GM18498 (cell line): ENCODE data around the gene ZSCAN16.
A peak's percentile ranks its signal among the peaks of the same experiment; 100 is the strongest.

Experiments used
- ATAC-seq: cut with Tn5 transposase; IDR thresholded peaks from one replicate; pipeline ENCODE4 v1.9.1; 2021; ENCODE audit warnings: mild to moderate bottlenecking, moderate library complexity; ENCODE audit not compliant: unreplicated experiment

The ZSCAN16 gene

DNA sequence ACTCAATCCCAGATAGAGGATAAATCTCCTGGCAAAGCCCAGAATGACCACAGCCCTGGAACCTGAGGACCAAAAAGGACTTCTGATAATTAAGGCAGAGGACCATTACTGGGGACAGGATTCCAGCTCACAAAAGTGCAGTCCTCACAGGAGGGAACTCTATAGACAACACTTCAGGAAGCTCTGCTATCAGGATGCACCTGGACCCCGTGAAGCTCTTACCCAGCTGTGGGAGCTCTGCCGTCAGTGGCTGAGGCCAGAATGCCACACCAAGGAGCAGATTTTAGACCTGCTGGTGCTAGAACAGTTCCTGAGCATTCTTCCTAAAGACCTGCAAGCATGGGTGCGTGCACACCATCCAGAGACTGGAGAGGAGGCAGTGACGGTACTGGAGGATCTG lies 992 bp downstream of the ZSCAN16 start:
- ATAC-seq, result no peak

DNA sequence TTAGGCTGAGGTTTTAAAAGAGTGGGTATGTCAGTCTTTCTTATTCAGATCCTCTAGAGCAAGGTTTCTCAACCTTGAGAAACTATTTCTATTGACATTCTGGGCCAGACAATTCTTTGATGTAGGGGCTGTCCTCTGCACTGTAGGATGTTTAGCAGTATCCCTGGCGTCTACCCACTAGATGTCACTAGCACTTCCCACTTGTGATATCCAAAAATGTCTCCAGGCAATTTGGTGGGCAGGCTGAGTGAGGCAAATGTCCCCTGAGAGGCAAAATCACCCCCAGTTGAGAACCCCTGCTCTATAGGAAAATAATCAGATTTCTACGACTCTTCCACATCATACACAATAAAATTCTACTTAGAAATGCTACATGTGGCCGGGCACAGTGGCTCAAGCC lies 9.6 kb downstream of the ZSCAN16 start:
- ATAC-seq, result no peak

DNA sequence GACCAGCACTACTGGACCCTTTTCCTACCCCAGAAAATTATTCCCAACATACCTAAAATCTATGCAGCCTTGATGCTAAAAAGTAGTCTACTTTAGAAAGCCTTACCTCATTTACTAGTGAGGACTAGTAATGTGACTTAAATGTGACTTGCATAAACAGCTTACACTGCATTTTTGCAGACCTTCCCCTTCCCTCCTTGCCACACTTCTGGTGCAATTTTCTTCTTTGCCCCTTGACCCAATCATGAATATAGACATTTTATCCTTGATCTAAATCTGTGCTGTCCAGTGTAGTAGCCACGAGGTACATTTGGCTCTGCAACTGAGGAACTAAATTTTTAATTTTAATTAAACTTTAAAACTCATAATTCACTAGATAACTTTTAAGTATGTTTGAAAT lies 10.3 kb downstream of the ZSCAN16 start:
- no peak for ATAC-seq

- ATAC-seq, result no peak
These were observed 11.0 kb downstream of the ZSCAN16 start for GRCh38 chr6:28135393-28135792.

GRCh38 chr6:28136585-28137504 lies 12.4 kb downstream of the ZSCAN16 start:
- peak; percentile 68 for ATAC-seq

DNA sequence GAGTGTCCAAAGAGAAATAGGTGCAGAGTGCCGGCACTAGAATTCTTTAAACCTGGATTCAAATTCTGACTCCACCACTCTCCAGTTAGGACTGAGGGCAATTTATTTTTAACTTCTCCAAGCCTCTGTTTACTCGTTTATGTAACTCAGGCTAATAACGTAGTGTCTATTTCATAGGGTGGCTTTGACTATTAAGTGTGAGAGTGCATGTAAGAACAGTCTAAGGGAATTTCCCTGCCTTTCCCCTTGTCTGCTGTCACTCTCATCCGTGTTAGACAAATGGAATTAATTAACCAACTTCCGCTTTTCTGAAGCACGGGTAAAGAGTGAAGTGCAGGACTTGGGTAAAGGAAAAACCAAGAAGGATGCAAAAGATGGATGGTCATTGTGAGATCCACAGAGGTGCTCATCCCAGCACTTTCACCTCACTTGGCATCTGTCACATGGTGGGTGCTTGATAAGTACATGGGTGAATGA lies 13.1 kb downstream of the ZSCAN16 start:
- ATAC-seq, result no peak

DNA sequence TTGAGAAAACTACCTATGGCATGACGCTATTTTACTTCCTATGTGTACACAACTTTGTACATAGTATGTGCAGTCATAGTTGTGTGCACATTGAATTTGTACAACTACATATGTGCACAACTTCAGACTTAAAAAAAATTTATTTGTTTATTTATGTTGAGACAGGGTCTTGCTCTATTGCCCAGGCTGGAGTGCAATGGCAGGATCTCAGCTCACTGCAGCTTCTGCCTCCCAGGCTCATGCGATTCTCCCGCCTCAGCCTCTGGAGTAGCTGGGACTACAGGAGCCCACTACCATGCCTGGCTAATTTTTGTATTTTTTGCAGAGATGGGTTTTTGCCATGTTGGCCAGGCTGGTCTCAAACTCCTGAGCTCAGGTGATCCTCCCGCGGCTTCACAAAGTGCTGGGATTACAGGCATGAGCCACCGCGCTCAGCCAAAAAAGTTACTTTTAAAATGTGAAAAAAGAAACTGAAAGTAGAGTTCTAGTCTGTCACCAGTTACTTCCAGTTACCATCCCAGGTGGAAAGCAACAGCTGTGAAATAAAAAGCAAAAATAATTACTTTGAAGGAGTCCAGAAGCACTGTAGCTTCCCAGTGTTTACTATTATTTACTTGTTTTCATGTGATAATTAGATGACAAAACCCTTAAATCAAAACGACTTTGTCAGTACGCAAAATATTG lies 15.6 kb downstream of the ZSCAN16 start:
- ATAC-seq, result no peak

GRCh38 chr6:28140616-28141015 lies 16.2 kb downstream of the ZSCAN16 start:
- ATAC-seq, result no peak

- peak; percentile 85 for ATAC-seq
These were observed 17.3 kb downstream of the ZSCAN16 start, which contains the start of gene ZKSCAN8 for GRCh38 chr6:28141500-28142329. Gene ZKSCAN8 (plus strand): TSS chr6:28141883. CDS start chr6:28148408, 6,525 bp downstream.

DNA sequence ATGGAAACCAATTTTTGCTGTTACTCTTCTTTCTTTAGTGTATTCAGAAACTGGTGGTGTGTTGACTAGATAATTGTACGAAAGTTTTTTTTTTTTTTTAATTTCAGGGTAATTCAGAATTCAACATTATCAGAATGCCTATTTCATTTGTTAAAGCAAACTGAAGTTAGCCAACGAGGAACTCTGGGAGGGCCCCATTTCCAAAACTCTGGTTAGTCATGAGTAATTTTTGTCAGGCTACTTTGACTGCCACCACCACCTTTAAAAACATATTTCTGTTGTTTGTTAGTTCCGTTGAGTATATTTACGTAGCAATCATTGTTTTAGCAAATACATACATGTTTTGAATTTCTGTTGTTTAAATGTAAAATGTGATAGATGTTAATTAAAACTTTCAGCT lies 18.0 kb downstream of the ZSCAN16 start:
- no peak for ATAC-seq

GRCh38 chr6:28145231-28145630 lies 20.8 kb downstream of the ZSCAN16 start:
- ATAC-seq, result no peak

DNA sequence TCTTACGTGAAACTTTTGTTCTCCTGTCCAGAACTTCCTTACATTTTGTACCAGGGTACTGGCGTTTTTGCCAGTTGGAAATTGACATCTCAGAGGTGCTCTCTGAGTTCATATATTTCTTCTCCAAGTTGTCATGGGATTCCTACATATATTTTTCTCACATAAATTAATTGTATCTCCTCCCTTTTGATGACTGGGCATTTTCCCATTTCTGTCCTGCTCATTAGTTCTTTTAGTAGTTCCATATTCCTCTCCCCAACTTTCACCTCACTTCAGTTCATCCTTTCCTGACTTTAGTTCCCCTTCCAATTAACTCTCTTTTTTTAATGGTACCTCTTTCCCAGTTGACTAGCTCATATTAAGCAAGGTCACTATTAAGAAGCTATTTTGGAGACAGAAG lies 28.1 kb downstream of the ZSCAN16 start:
- ATAC-seq, result no peak

GRCh38 chr6:28153546-28153945 lies 29.1 kb downstream of the ZSCAN16 start:
- ATAC-seq, result no peak

DNA sequence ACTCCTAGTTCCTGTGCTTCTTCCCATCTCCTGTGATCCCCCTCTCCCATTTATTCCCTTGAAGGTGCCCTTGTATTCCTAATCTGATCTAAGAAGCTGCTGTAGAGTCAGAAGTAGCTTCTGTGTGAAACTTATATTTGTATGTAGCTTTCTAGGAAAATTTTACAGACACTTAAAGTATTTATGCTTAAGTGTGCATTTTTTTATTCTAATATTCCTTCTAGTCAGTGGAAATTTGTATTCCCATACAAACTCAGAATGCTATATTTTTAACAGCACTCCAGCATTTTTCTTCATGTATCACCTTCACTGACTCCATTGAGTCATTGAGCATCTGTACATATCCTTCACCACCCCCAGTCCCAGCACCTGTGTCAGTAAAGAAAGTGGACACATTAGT lies 29.9 kb downstream of the ZSCAN16 start:
- no peak for ATAC-seq

GRCh38 chr6:28158318-28158717 lies 33.9 kb downstream of the ZSCAN16 start:
- no peak for ATAC-seq

GRCh38 chr6:28159029-28159607 lies 34.7 kb downstream of the ZSCAN16 start:
- no peak for ATAC-seq

- no peak for ATAC-seq
These were observed 35.8 kb downstream of the ZSCAN16 start for GRCh38 chr6:28160233-28160632.

DNA sequence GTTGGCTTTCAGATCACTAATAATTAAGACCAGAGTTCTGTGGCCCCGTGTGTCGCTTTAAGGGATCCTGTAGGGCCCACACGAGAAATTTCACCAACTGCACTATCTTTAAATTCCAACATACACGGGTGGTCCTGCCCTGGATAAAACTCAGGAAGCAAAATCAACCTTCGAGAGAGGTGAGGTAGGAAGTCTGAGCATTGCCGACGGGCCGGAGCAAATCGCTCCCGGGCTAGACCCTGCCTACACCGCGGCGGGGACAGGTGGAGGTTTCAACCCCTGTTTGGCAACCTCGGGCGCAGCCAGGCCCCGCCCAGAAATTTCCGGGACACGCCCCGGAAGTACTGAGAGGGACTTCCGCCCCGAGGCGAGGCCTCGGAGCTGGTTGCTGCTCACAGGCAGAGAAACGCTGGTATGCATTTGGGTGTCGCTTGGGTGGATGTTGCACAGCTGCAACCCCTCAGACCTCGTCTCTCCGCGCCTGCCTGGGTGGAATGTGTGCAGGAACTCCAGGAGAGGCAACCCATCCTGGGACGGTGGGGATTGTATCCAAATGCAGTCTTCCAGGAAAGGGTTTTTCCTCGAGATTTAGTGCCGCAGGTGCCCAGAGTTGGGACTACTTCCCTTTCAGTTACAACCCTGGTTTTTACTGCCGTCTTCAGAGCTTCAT lies 37.1 kb downstream of the ZSCAN16 start:
- ATAC-seq, result peak; percentile 97

DNA sequence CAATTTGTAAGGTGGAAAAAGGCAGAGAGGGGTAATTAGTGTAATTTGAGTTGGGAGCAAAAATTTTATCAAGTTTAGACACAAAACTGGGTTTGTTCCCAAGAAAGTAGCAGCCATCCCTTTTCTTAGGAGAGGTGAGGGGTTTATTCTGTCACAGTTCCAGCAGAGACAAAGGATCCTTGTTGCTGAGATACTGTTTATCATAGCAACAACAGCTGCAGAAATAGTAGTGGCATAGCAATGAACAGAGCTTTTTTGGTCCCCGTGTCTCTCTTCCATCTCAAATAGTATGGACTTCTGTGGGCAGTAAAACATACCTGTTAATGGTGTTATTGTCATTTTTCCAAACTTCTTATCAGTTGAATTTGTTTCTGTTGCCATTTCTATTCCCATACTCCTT lies 41.2 kb downstream of the ZSCAN16 start:
- no peak for ATAC-seq

DNA sequence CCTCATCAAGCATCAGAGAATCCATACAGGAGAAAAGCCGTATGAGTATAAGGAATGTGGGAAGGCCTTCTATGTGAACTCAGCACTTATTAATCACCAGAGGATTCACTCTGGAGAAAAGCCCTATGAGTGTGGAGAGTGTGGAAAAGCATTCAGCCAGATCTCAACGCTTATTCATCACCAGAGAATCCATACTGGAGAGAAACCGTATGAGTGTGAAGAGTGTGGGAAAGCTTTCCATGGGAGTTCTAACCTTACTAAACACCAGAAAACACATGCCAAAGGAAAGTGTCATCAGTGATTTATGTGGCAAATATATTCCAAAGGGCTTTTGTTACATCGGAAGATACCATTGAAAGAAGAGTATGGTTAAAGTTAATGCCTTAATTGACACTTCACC lies 42.7 kb downstream of the ZSCAN16 start:
- no peak for ATAC-seq
